Measurements from ENCODE around the gene PDE4B. TPM values are rescaled to one million over a fixed set of nuclear protein-coding genes. Genes with fewer than 3 reads are reported as not detected.

The PDE4B gene
- total and polyA plus RNA-seq, 7 donors = 4.1 to 191 (median 16.3) TPM

GRCh38 chr1:66397192-66397591 lies 604.5 kb downstream of the PDE4B start:
- peaks cover 5% of the 10 kb centered on the region for H3K4me1 ChIP-seq
- DNase-seq (no peak), ATAC-seq (no peak)
- intact Hi-C loops (cut with DNase I) = no loop called here
- TF ChIP-seq, protein P1, sequence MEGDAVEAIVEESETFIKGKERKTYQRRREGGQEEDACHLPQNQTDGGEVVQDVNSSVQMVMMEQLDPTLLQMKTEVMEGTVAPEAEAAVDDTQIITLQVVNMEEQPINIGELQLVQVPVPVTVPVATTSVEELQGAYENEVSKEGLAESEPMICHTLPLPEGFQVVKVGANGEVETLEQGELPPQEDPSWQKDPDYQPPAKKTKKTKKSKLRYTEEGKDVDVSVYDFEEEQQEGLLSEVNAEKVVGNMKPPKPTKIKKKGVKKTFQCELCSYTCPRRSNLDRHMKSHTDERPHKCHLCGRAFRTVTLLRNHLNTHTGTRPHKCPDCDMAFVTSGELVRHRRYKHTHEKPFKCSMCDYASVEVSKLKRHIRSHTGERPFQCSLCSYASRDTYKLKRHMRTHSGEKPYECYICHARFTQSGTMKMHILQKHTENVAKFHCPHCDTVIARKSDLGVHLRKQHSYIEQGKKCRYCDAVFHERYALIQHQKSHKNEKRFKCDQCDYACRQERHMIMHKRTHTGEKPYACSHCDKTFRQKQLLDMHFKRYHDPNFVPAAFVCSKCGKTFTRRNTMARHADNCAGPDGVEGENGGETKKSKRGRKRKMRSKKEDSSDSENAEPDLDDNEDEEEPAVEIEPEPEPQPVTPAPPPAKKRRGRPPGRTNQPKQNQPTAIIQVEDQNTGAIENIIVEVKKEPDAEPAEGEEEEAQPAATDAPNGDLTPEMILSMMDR (IDR thresholded peaks at IDR 0.05) = no peak
- H3K36me3 ChIP-seq (ENCODE audit: insufficient read depth in 1 of 2, low read depth in 1 of 2) = no peaks in the 10 kb centered on the region
- H3K27ac ChIP-seq = no peak overlapping the region
- H3K9me3 ChIP-seq = no peaks in the 10 kb centered on the region
- H3K4me3 ChIP-seq = no peak overlapping the region
- no peaks in the 10 kb centered on the region for H3K27me3 ChIP-seq (ENCODE audit: insufficient read depth in 3 of 3, low read length in 2 of 3)
- WGBS, 3 donors = 91 to 96% (median 96%) methylated on average over 1 of the region's 1 CpG

DNA sequence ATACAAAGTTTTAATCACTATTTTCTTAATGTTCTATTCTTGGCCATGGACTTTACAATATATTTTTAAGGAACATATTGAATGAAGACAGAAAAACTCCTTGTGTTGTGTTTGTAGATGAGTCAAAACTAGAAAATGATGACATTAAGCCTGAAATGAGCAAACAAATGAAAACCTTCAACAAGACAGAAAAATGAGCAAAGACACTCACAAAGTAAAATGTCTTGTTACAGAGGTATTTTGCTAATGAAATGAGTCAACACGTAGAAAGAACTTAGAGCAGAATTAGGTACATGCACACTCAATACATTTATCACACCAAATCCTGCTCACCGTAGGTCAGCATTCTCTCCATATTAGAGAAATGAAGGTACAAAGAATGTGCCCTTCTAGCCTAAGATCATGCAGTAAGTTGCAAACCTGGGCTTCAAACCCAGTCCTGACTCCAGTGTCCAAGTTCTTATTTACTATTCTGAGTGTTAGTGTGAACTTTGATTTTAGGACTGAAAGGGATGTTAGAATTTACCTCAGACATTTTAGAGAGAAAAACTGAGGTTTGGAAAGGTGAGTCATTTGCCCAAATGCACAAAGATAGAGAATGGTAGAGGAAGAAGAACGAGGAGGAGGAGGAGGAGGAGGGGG lies 607.3 kb downstream of the PDE4B start:
- intact Hi-C loops (cut with DNase I) = no loop called here
- ATAC-seq = no peak
- WGBS, 3 donors = 89 to 99% (median 97%) methylated on average over 2 to 3 of the region's 3 CpGs

GRCh38 chr1:66400660-66401059 lies 608.0 kb downstream of the PDE4B start:
- peaks cover 12% of the 10 kb centered on the region for H3K4me1 ChIP-seq
- no peak overlapping the region for H3K4me3 ChIP-seq
- H3K27ac ChIP-seq = no peak overlapping the region
- TF ChIP-seq, protein P1 (IDR thresholded peaks at IDR 0.05) = no peak
- WGBS, 3 donors = 95 to 97% (median 96%) methylated on average over 4 of the region's 4 CpGs
- intact Hi-C loops (cut with DNase I) = no loop called here
- ATAC-seq (no peak), DNase-seq (no peak)
- H3K9me3 ChIP-seq = no peaks in the 10 kb centered on the region
- no peaks in the 10 kb centered on the region for H3K27me3 ChIP-seq (ENCODE audit: insufficient read depth in 3 of 3, low read length in 2 of 3)
- H3K36me3 ChIP-seq (ENCODE audit: insufficient read depth in 1 of 2, low read depth in 1 of 2) = no peaks in the 10 kb centered on the region

More for the DNA sequence above, 607.3 kb downstream of the PDE4B start:
- no peaks in the 10 kb centered on the region for H3K9me3 ChIP-seq
- DNase-seq = no peak
- H3K4me3 ChIP-seq = no peak overlapping the region
- H3K4me1 ChIP-seq = peaks cover 12% of the 10 kb centered on the region
- H3K27me3 ChIP-seq (ENCODE audit: insufficient read depth in 3 of 3, low read length in 2 of 3) = no peaks in the 10 kb centered on the region
- no peaks in the 10 kb centered on the region for H3K36me3 ChIP-seq (ENCODE audit: insufficient read depth in 1 of 2, low read depth in 1 of 2)
- H3K27ac ChIP-seq = no peak overlapping the region
- TF ChIP-seq, protein P1 (IDR thresholded peaks at IDR 0.05) = no peak

GRCh38 chr1:66401244-66401643 lies 608.5 kb downstream of the PDE4B start:
- DNase-seq = no peak
- Histone ChIP-seq H3K9me3 (no peaks in the 10 kb centered on the region), H3K4me1 (peaks cover 12% of the 10 kb centered on the region), H3K36me3 (ENCODE audit: insufficient read depth in 1 of 2, low read depth in 1 of 2) (no peaks in the 10 kb centered on the region), H3K27ac (no peak overlapping the region), H3K4me3 (no peak overlapping the region), H3K27me3 (ENCODE audit: insufficient read depth in 3 of 3, low read length in 2 of 3) (no peaks in the 10 kb centered on the region)
- TF ChIP-seq, protein P1 (IDR thresholded peaks at IDR 0.05) = no peak
- ATAC-seq = no peak
- intact Hi-C loops (cut with DNase I) = no loop called here
- 71 to 88% (median 83%) methylated on average over 2 of the region's 2 CpGs for WGBS, 3 donors

- H3K4me1 ChIP-seq = peaks cover 12% of the 10 kb centered on the region
- no peak overlapping the region for H3K4me3 ChIP-seq
- intact Hi-C loops (cut with DNase I) = no loop called here
- H3K9me3 ChIP-seq = no peaks in the 10 kb centered on the region
- peak; percentile 73 to 91 for DNase-seq
- peak; percentile 89 to 98 (median 94) for ATAC-seq
- peak overlapping the region; percentile 47 for H3K27ac ChIP-seq
- no peaks in the 10 kb centered on the region for H3K27me3 ChIP-seq (ENCODE audit: insufficient read depth in 3 of 3, low read length in 2 of 3)
- 0 to 14% (median 8%) methylated on average over 1 of the region's 1 CpG for WGBS, 3 donors
- H3K36me3 ChIP-seq (ENCODE audit: insufficient read depth in 1 of 2, low read depth in 1 of 2) = no peaks in the 10 kb centered on the region
- TF ChIP-seq, protein P1 (IDR thresholded peaks at IDR 0.05) = no peak
Measured at GRCh38 chr1:66402194-66402593, 609.5 kb downstream of the PDE4B start.

All from psoas muscle (tissue), 8 donors.